ENCODE results near the gene ANAPC16. TPM values are rescaled to one million over a fixed set of nuclear protein-coding genes. Genes with fewer than 3 reads are reported as not detected.

ANAPC16 gene
- total and polyA plus RNA-seq, 2 experiments from 2014 or later: 77.5 to 126 TPM

DNA sequence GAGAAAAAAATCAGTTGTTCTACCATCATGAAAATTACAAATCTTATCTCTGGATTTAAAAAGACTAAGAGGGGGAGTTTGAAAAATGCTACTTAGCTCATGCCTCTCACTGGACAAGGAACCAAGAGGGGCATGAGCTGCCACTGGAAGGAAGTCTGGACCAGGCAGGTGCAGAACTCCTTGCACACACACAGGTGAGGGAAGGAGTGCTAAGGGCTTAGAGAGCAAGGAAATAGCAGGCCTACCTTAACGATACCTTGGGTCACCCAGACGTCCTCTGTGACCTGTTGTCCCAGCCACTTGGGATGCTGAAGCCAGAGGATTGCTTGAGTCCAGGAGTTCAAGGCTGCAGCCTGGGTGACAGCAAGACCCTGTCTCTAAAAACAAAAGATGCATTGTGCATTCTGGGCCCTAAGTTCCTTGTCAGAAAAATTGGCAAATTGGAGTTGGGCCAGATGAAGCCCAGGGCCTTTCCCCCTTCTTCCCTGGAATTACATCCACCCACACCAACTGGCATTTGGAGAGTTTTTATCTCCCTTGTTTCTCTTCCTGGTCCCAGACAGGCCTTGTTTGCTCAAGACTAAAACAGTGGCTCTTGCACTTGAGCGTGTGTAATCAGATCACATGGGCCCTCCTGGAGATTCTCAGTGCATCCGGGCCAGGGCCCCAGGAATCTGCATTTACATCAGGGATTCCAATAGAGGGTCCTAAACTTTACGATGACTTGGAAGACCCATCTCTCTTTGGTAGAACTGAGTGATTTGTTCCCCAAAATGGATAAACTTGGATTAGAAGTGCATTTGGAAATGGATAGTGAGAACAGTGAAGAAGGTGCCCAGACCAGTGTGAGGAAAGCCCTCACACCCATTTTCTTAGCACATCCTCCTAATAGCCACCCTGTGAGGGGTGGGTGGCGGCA is 60.9 kb downstream of the ANAPC16 start:
- peaks cover 33% of the 10 kb centered on the region for H3K36me3 Mint-ChIP-seq (ENCODE audit: low read depth)
- DNase-seq (ENCODE audit: low spot score) (peak; percentile 39), ATAC-seq (no peak)
- H3K27ac Mint-ChIP-seq: peak overlapping the region; percentile 59; the same call in 1 of the 2 replicates
- Histone ChIP-seq H3K4me3 (no peak overlapping the region), H2AFZ (no peak overlapping the region), H3K4me1 (ENCODE audit: insufficient read depth) (peaks cover 23% of the 10 kb centered on the region), H4K20me1 (replicated peaks; ENCODE audit: insufficient read depth) (peaks cover 10% of the 10 kb centered on the region), H3K36me3 (ENCODE audit: insufficient read depth) (peaks cover 6% of the 10 kb centered on the region), H3F3A (replicated peaks; ENCODE audit: low read depth) (peaks cover 22% of the 10 kb centered on the region; the same call in 1 of the 2 replicates), H3K27ac (ENCODE audit: low read depth) (peak overlapping the region; percentile 78), H3K9me2 (ENCODE audit: insufficient read depth) (no peaks in the 10 kb centered on the region), H3K27me3 (ENCODE audit: insufficient read depth) (no peaks in the 10 kb centered on the region), H3K79me2 (replicated peaks; ENCODE audit: insufficient read depth) (peaks cover 22% of the 10 kb centered on the region), H3K4me2 (no peak overlapping the region)
- TF ChIP-seq ZNF331 (CRISPR knock-in tag; IDR thresholded peaks at IDR 0.05; ENCODE audit: low read depth) (no peak), POLR2AphosphoS5 (IDR thresholded peaks at IDR 0.05; ENCODE audit: low read depth) (peak; percentile 78)
- no peaks in the 10 kb centered on the region for H3K9me3 Mint-ChIP-seq
- H3K4me1 Mint-ChIP-seq: peaks cover 33% of the 10 kb centered on the region
- H3K27me3 Mint-ChIP-seq (ENCODE audit: insufficient read depth, low read depth, poor library complexity): peaks cover 26% of the 10 kb centered on the region
- H3K4me3 Mint-ChIP-seq: peak overlapping the region; percentile 92

DNA sequence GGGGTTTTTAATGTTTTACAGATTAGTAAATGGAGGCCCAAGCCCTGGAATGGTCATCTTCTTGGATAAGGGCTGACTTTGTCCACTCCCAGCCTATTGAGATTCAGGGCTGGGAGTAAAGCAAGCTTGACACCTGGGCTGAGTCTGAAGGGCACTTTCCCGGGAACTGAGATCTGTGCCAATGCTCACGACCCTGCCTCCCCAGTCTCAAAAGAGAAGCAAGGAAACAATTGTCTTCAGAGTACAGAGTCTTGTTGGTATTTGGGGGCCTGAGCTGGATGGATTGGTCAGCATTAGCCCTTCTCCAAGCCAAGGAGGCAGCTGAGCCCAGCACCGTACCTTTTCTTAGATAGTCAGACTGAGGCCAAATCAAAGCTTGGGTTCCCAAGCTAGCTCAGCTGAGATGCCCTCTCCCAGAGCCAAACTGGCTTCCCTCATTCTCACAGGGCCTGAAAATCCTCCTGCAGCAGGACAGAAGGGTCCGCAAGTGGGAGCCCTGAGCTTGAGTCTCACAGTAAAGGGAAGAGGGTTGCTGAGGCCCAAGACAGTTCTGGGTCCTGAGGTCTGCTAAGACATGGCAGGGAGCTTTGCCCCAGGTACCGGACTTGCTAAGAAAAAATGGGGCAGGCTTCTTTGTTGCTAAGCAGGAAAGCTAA is 61.7 kb downstream of the ANAPC16 start:
- ATAC-seq: no peak
- Histone ChIP-seq H3K27me3 (ENCODE audit: insufficient read depth) (no peaks in the 10 kb centered on the region), H3F3A (replicated peaks; ENCODE audit: low read depth) (peaks cover 20% of the 10 kb centered on the region; the same call in 1 of the 2 replicates), H3K79me2 (replicated peaks; ENCODE audit: insufficient read depth) (peaks cover 22% of the 10 kb centered on the region), H3K9me2 (ENCODE audit: insufficient read depth) (no peaks in the 10 kb centered on the region), H3K4me3 (no peak overlapping the region), H3K27ac (ENCODE audit: low read depth) (peak overlapping the region; percentile 78), H3K36me3 (ENCODE audit: insufficient read depth) (peaks cover 6% of the 10 kb centered on the region), H2AFZ (no peak overlapping the region), H4K20me1 (replicated peaks; ENCODE audit: insufficient read depth) (peaks cover 10% of the 10 kb centered on the region), H3K4me2 (no peak overlapping the region), H3K4me1 (ENCODE audit: insufficient read depth) (peaks cover 15% of the 10 kb centered on the region)
- H3K4me3 Mint-ChIP-seq: no peak overlapping the region
- peak; percentile 12 for DNase-seq (ENCODE audit: low spot score)
- peaks cover 23% of the 10 kb centered on the region for H3K27me3 Mint-ChIP-seq (ENCODE audit: insufficient read depth, low read depth, poor library complexity)
- no peak for TF ChIP-seq JUNB (IDR thresholded peaks at IDR 0.05; ENCODE audit: unreplicated experiment)
- TF ChIP-seq, protein P1, sequence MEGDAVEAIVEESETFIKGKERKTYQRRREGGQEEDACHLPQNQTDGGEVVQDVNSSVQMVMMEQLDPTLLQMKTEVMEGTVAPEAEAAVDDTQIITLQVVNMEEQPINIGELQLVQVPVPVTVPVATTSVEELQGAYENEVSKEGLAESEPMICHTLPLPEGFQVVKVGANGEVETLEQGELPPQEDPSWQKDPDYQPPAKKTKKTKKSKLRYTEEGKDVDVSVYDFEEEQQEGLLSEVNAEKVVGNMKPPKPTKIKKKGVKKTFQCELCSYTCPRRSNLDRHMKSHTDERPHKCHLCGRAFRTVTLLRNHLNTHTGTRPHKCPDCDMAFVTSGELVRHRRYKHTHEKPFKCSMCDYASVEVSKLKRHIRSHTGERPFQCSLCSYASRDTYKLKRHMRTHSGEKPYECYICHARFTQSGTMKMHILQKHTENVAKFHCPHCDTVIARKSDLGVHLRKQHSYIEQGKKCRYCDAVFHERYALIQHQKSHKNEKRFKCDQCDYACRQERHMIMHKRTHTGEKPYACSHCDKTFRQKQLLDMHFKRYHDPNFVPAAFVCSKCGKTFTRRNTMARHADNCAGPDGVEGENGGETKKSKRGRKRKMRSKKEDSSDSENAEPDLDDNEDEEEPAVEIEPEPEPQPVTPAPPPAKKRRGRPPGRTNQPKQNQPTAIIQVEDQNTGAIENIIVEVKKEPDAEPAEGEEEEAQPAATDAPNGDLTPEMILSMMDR (conservative IDR thresholded peaks at IDR 0.05; ENCODE audit: low read depth in 2 of 2): peak in 1 of 2 experiments; percentile 33; a peak in 2 of 4 replicates
- no peak for TF ChIP-seq ZNF114 (CRISPR knock-in tag; IDR thresholded peaks at IDR 0.05)
- TF ChIP-seq, protein P2, sequence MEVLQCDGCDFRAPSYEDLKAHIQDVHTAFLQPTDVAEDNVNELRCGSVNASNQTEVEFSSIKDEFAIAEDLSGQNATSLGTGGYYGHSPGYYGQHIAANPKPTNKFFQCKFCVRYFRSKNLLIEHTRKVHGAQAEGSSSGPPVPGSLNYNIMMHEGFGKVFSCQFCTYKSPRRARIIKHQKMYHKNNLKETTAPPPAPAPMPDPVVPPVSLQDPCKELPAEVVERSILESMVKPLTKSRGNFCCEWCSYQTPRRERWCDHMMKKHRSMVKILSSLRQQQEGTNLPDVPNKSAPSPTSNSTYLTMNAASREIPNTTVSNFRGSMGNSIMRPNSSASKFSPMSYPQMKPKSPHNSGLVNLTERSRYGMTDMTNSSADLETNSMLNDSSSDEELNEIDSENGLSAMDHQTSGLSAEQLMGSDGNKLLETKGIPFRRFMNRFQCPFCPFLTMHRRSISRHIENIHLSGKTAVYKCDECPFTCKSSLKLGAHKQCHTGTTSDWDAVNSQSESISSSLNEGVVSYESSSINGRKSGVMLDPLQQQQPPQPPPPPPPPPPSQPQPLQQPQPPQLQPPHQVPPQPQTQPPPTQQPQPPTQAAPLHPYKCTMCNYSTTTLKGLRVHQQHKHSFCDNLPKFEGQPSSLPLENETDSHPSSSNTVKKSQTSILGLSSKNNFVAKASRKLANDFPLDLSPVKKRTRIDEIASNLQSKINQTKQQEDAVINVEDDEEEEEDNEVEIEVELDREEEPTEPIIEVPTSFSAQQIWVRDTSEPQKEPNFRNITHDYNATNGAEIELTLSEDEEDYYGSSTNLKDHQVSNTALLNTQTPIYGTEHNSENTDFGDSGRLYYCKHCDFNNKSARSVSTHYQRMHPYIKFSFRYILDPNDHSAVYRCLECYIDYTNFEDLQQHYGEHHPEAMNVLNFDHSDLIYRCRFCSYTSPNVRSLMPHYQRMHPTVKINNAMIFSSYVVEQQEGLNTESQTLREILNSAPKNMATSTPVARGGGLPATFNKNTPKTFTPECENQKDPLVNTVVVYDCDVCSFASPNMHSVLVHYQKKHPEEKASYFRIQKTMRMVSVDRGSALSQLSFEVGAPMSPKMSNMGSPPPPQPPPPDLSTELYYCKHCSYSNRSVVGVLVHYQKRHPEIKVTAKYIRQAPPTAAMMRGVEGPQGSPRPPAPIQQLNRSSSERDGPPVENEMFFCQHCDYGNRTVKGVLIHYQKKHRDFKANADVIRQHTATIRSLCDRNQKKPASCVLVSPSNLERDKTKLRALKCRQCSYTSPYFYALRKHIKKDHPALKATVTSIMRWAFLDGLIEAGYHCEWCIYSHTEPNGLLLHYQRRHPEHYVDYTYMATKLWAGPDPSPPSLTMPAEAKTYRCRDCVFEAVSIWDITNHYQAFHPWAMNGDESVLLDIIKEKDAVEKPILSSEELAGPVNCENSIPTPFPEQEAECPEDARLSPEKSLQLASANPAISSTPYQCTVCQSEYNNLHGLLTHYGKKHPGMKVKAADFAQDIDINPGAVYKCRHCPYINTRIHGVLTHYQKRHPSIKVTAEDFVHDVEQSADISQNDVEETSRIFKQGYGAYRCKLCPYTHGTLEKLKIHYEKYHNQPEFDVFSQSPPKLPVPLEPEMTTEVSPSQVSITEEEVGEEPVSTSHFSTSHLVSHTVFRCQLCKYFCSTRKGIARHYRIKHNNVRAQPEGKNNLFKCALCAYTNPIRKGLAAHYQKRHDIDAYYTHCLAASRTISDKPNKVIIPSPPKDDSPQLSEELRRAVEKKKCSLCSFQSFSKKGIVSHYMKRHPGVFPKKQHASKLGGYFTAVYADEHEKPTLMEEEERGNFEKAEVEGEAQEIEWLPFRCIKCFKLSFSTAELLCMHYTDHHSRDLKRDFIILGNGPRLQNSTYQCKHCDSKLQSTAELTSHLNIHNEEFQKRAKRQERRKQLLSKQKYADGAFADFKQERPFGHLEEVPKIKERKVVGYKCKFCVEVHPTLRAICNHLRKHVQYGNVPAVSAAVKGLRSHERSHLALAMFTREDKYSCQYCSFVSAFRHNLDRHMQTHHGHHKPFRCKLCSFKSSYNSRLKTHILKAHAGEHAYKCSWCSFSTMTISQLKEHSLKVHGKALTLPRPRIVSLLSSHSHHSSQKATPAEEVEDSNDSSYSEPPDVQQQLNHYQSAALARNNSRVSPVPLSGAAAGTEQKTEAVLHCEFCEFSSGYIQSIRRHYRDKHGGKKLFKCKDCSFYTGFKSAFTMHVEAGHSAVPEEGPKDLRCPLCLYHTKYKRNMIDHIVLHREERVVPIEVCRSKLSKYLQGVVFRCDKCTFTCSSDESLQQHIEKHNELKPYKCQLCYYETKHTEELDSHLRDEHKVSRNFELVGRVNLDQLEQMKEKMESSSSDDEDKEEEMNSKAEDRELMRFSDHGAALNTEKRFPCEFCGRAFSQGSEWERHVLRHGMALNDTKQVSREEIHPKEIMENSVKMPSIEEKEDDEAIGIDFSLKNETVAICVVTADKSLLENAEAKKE (CRISPR knock-in tag; IDR thresholded peaks at IDR 0.05): no peak
- no peak for TF ChIP-seq EZH2 (IDR thresholded peaks at IDR 0.05; ENCODE audit: low read depth, unreplicated experiment)
- no peak overlapping the region for H3K27ac Mint-ChIP-seq
- H3K36me3 Mint-ChIP-seq (ENCODE audit: low read depth): peaks cover 29% of the 10 kb centered on the region
- H3K4me1 Mint-ChIP-seq: peaks cover 27% of the 10 kb centered on the region
- no peaks in the 10 kb centered on the region for H3K9me3 Mint-ChIP-seq

Measured in GM23338 (cell line).